Sigmoid colon (tissue), 7 donors: ENCODE measurements around the gene JAKMIP1. TPM values are rescaled to one million over a fixed set of nuclear protein-coding genes. Genes with fewer than 3 reads are reported as not detected.
"Not testable (repeated sequence)": the region's sequence is repeated elsewhere in the genome, so short reads cannot be mapped to it uniquely, and the experiment has no call there.

Source experiments
- DNase-seq: peaks from one replicate; pipeline ENCODE4 v3.0.0-alpha.2; 2019
- H3K27ac ChIP-seq, 4 donors: fragments of 200-600 bp; sonication (generic); one replicate each; pipeline ENCODE4 v1.5.1; 2016 to 2019; ENCODE audit warnings: mild to moderate bottlenecking in 1 of 4
- H3K27me3 ChIP-seq, 3 donors: fragments of 200-600 bp; sonication (generic); one replicate each; pipeline ENCODE4 v1.5.1; 2019; ENCODE audit warnings: mild to moderate bottlenecking in 1 of 3
- H3K36me3 ChIP-seq, 4 donors: fragments of 200-600 bp; sonication (generic); one replicate each; pipeline ENCODE4 v1.5.1; 2016 to 2019
- H3K4me1 ChIP-seq, 4 donors: fragments of 200-600 bp; sonication (generic); one replicate each; pipeline ENCODE4 v1.5.1; 2017 to 2019
- H3K4me3 ChIP-seq, 4 donors: fragments of 200-600 bp; sonication (generic); one replicate each; pipeline ENCODE4 v1.5.1; 2017 to 2019; ENCODE audit warnings: mild to moderate bottlenecking in 2 of 4, moderate library complexity in 1 of 4
- H3K9me3 ChIP-seq, 4 donors: fragments of 200-600 bp in 3 of 4; sonication (generic) in 3 of 4; one replicate each; pipeline versions ENCODE4 v1.5.1 to v1.6.1; 2013 to 2019
- EP300 ChIP-seq, 4 donors: sonication (generic); formaldehyde crosslinking; IDR thresholded peaks; one replicate each; pipeline ENCODE4 v1.6.1; 2017; ENCODE audit warnings: antibody characterized with exemption in 4 of 4
- POLR2A ChIP-seq, 2 donors: fragments of 450-650 bp; IDR thresholded peaks; one replicate each; pipeline ENCODE4 v1.6.1; 2016; ENCODE audit warnings: antibody characterized with exemption in 2 of 2, mild to moderate bottlenecking in 2 of 2, moderate library complexity in 2 of 2
- POLR2AphosphoS5 ChIP-seq, 4 donors: sonication (generic); formaldehyde crosslinking; IDR thresholded peaks; one replicate each; pipeline ENCODE4 v1.6.1; 2017; ENCODE audit warnings: antibody characterized with exemption in 4 of 4
- WGBS, 2 donors: extraction: QIAGEN DNeasy Blood & Tissue Kit; methylation state at CpG; one replicate each; pipeline ENCODE4 v1.1.7; 2013; 5-methylcytosine and 5-hydroxymethylcytosine counted together
- intact Hi-C: fragments of 100-400 bp; cut with DNase I; formaldehyde crosslinking; loops from one replicate; pipeline ENCODE4 v1.15.1; 2023
- polyA plus RNA-seq, 3 donors: library from polyadenylated mRNA; stranded (reverse); fragments of 200-250 nt; gene quantifications; one replicate each; pipeline ENCODE4 v1.2.3, GENCODE V29; 2013
- total RNA-seq, 4 donors: library from RNA; depleted of rRNA; stranded (reverse); fragments of >200 nt; gene quantifications; one replicate each; pipeline ENCODE4 v1.1.0, GENCODE V29; 2016
- TF ChIP-seq, protein P1 (sequence below), 4 experiments: fragments of 450-650 bp in 3 of 4; fragments of 200-600 bp in 1 of 4; IDR thresholded peaks; one replicate each; pipeline ENCODE4 v1.5.1; 2016 to 2019; ENCODE audit warnings: antibody characterized with exemption in 4 of 4, mild to moderate bottlenecking in 3 of 4, moderate library complexity in 2 of 4
- donor health status: healthy with polysubstance abuse.
- donor health status: Bipolar disorder and iron deficiency.
- donor health status: healthy.

The JAKMIP1 gene
- total and polyA plus RNA-seq, 7 donors: 0.49 to 3.9 (median 1.8) TPM; not detected in 2

DNA sequence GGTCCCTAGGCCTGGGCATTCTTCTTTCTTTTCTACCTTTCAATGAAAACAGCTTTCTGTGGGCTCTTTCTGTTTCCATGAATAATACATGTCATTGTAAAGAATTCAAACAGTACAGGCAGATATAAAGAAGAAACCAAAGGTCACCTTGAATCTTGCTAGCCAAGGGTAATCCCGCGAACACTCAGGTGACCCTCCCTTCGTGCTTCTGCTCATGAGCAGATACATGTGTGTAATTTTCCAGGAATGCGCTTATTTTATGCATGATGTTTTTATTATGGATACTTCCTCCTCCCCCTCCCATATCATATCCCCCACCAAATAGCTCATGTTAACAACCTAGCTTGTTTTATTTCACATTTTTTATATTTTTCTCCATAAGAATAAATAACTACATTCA lies 9.6 kb upstream of the JAKMIP1 start:
- Histone ChIP-seq H3K4me1 (no peaks in the 10 kb centered on the region), H3K9me3 (peaks cover 0 to 3% (median 0%) of the 10 kb centered on the region in 4 donors), H3K27ac (no peak overlapping the region), H3K4me3 (no peak overlapping the region), H3K27me3 (no peaks in the 10 kb centered on the region), H3K36me3 (no peaks in the 10 kb centered on the region)
- TF ChIP-seq, protein P1, sequence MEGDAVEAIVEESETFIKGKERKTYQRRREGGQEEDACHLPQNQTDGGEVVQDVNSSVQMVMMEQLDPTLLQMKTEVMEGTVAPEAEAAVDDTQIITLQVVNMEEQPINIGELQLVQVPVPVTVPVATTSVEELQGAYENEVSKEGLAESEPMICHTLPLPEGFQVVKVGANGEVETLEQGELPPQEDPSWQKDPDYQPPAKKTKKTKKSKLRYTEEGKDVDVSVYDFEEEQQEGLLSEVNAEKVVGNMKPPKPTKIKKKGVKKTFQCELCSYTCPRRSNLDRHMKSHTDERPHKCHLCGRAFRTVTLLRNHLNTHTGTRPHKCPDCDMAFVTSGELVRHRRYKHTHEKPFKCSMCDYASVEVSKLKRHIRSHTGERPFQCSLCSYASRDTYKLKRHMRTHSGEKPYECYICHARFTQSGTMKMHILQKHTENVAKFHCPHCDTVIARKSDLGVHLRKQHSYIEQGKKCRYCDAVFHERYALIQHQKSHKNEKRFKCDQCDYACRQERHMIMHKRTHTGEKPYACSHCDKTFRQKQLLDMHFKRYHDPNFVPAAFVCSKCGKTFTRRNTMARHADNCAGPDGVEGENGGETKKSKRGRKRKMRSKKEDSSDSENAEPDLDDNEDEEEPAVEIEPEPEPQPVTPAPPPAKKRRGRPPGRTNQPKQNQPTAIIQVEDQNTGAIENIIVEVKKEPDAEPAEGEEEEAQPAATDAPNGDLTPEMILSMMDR (IDR thresholded peaks at IDR 0.05): no peak
- TF ChIP-seq POLR2A (IDR thresholded peaks at IDR 0.05) (no peak), EP300 (IDR thresholded peaks at IDR 0.05) (no peak), POLR2AphosphoS5 (IDR thresholded peaks at IDR 0.05) (no peak)
- intact Hi-C loops: no loop called here
- DNase-seq: no peak
- whole genome bisulfite sequencing, 2 donors: 48 to 76% methylated on average over 4 of the region's 4 CpGs

DNA sequence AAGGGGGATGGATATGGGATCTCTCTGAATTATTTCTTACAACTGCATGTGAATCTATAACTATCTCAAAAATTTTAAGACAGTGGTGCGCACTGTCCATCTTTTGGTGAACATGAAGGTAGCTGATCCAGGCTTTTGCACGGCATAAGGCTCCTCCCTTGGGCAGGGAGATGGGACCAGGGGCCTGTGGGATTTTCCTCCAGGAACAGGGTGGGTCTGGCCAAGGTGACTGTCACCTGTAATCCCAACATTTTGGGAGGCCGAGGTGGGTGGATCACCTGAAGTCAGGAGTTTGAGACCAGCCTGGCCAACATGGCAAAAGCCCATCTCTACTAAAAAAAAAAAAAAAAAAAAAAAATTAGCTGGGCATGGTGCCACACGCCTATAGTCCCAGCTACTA lies 8.9 kb upstream of the JAKMIP1 start:
- H3K27me3 ChIP-seq, H3K27ac ChIP-seq: not testable (repeated sequence)

DNA sequence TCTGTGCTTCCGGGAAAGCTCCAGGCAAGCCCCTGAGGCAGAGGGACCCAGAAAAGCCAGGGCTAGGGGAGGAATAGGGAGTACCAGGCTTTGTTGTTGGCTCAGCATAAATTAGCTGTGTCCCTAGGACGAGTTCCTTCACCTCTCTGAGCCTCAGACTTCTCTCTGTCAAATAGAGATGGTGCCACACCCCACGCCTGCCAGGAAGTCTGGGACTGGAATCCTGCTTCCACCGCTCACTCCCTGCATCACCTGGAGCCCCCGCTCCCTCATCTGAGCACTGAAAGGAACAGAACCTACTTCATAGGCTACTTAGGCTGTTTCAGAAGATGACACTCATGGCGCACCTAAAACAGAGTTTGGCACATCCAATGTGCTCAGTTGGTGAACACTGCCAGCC lies 8.1 kb upstream of the JAKMIP1 start:
- TF ChIP-seq POLR2AphosphoS5 (IDR thresholded peaks at IDR 0.05) (no peak), EP300 (IDR thresholded peaks at IDR 0.05) (no peak), POLR2A (IDR thresholded peaks at IDR 0.05) (no peak)
- TF ChIP-seq, protein P1 (IDR thresholded peaks at IDR 0.05): no peak
- H3K9me3 ChIP-seq: peaks cover 0 to 3% (median 0%) of the 10 kb centered on the region in 4 donors
- H3K27ac ChIP-seq: no peak overlapping the region
- WGBS, 2 donors: 62 to 74% methylated on average over 6 of the region's 6 CpGs
- H3K36me3 ChIP-seq: no peaks in the 10 kb centered on the region
- intact Hi-C loops: no loop called here
- no peaks in the 10 kb centered on the region for H3K27me3 ChIP-seq
- DNase-seq: peak; percentile 26
- no peak overlapping the region for H3K4me3 ChIP-seq
- H3K4me1 ChIP-seq: no peaks in the 10 kb centered on the region

More for the DNA sequence above, 8.9 kb upstream of the JAKMIP1 start:
- H3K9me3 ChIP-seq, intact Hi-C loops, H3K4me1 ChIP-seq, H3K4me3 ChIP-seq, H3K36me3 ChIP-seq: not testable (repeated sequence)
- WGBS, 2 donors: 55 to 86% methylated on average over 4 of the region's 4 CpGs
- DNase-seq: peak; percentile 38

DNA sequence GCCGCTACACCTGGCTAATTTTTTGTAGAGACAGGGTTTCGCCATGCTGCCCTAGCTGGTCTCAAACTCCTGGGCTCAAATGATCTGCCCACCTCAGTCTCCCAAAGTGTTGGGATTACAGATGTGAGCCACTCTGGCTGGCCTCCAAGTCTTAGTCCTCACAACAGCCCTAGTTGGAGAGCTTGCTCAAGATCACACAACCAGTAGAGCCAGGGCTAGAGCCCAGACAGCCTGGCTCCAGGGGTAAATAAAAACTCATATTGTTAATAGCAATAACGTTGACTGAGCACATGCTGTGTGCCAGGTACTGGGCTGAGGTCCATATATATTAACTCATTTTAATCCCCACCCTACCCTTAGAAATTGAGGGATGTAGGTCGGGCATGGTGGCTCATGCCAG lies 7.3 kb upstream of the JAKMIP1 start:
- WGBS, 2 donors: 60 to 79% methylated on average over 4 of the region's 4 CpGs

DNA sequence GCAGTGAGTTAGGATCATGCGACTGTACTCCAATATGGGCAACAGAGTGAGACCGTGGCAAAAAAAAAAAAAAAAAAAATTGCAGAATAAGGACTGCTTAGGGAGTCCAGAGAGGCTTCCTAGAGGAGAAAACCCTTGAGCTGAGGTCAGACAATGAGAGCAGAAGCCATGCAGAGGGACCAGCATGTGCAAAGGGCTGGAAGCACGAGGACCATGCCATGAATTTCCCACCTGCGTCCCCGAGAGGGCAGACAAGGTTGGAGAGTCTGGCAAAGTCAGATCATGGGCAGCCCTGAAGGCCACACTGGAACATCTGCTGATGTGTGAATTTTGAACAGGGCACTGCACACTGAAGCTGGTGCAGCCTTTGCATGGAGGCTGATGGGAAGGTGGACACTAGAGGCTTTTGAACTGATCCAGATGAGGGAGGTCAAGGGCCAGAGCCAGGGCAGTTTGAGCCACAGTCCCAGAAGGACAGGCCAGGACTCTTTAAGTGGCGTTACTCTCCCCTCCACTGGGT lies 6.5 kb upstream of the JAKMIP1 start:
- intact Hi-C loops: no loop called here
- Histone ChIP-seq H3K36me3 (no peaks in the 10 kb centered on the region), H3K4me3 (no peak overlapping the region), H3K27ac (no peak overlapping the region), H3K9me3 (no peaks in the 10 kb centered on the region), H3K27me3 (no peaks in the 10 kb centered on the region), H3K4me1 (no peaks in the 10 kb centered on the region)
- WGBS, 2 donors: 76 to 77% methylated on average over 6 of the region's 6 CpGs
- TF ChIP-seq EP300 (IDR thresholded peaks at IDR 0.05): no peak
- TF ChIP-seq, protein P1 (IDR thresholded peaks at IDR 0.05): no peak
- TF ChIP-seq POLR2AphosphoS5 (IDR thresholded peaks at IDR 0.05): no peak
- no peak for TF ChIP-seq POLR2A (IDR thresholded peaks at IDR 0.05)
- DNase-seq: peak; percentile 53

More for the DNA sequence above, 7.3 kb upstream of the JAKMIP1 start:
- Histone ChIP-seq H3K4me1 (no peaks in the 10 kb centered on the region), H3K9me3 (no peaks in the 10 kb centered on the region), H3K4me3 (no peak overlapping the region), H3K27me3 (no peaks in the 10 kb centered on the region), H3K27ac (no peak overlapping the region), H3K36me3 (no peaks in the 10 kb centered on the region)
- TF ChIP-seq POLR2AphosphoS5 (IDR thresholded peaks at IDR 0.05) (no peak), EP300 (IDR thresholded peaks at IDR 0.05) (no peak)
- TF ChIP-seq, protein P1 (IDR thresholded peaks at IDR 0.05): no peak
- peak; percentile 37 for DNase-seq
- intact Hi-C loops: no loop called here
